HUES48 (cell line): ENCODE results near the gene TTC28.

Experiments used
- H3K27ac ChIP-seq: one replicate; pipeline ENCODE4 v1.7.0; 2013; ENCODE audit warnings: low read depth, low read length, inconsistent platforms
- H3K27me3 ChIP-seq: 2 replicates; pipeline ENCODE4 v1.6.1; 2013; ENCODE audit warnings: mild to moderate bottlenecking, low read length; ENCODE audit not compliant: control insufficient read depth, insufficient read depth
- H3K36me3 ChIP-seq: 2 replicates; pipeline ENCODE4 v1.6.1; 2013; ENCODE audit warnings: low read length; ENCODE audit not compliant: control insufficient read depth, insufficient read depth
- H3K4me1 ChIP-seq: 2 replicates; pipeline ENCODE4 v1.6.1; 2013; ENCODE audit warnings: mild to moderate bottlenecking, low read length; ENCODE audit not compliant: control insufficient read depth, insufficient read depth
- H3K4me3 ChIP-seq: 2 replicates; pipeline ENCODE4 v1.5.1; 2013; ENCODE audit warnings: mild to moderate bottlenecking, low read depth, low read length
- H3K9ac ChIP-seq: 2 replicates; pipeline ENCODE4 v1.6.1; 2013; ENCODE audit warnings: mild to moderate bottlenecking, low read depth, low read length, moderate library complexity
- H3K9me3 ChIP-seq: 2 replicates; pipeline ENCODE4 v1.6.1; 2013; ENCODE audit warnings: low read length; ENCODE audit not compliant: control insufficient read depth, insufficient read depth

TTC28 gene

GRCh38 chr22:27988704-27989103, 690.9 kb downstream of the TTC28 start:
- no peaks in the 10 kb centered on the region for H3K9me3 ChIP-seq
- H3K27me3 ChIP-seq: no peaks in the 10 kb centered on the region
- no peaks in the 10 kb centered on the region for H3K36me3 ChIP-seq
- H3K4me1 ChIP-seq: peaks cover 16% of the 10 kb centered on the region
- H3K9ac ChIP-seq: no peak overlapping the region
- no peak overlapping the region for H3K27ac ChIP-seq
- no peak overlapping the region for H3K4me3 ChIP-seq

- H3K27ac ChIP-seq: no peak overlapping the region
- H3K27me3 ChIP-seq: no peaks in the 10 kb centered on the region
- no peak overlapping the region for H3K4me3 ChIP-seq
- no peaks in the 10 kb centered on the region for H3K36me3 ChIP-seq
- no peaks in the 10 kb centered on the region for H3K9me3 ChIP-seq
- H3K4me1 ChIP-seq: peaks cover 13% of the 10 kb centered on the region
- no peak overlapping the region for H3K9ac ChIP-seq
Observed at GRCh38 chr22:27987557-27987956, 692.1 kb downstream of the TTC28 start.

GRCh38 chr22:27986937-27987336, 692.7 kb downstream of the TTC28 start:
- no peaks in the 10 kb centered on the region for H3K9me3 ChIP-seq
- H3K4me1 ChIP-seq: peaks cover 9% of the 10 kb centered on the region; the same call in 1 of the 2 replicates
- no peaks in the 10 kb centered on the region for H3K27me3 ChIP-seq
- H3K4me3 ChIP-seq: no peak overlapping the region
- H3K9ac ChIP-seq: no peak overlapping the region
- no peaks in the 10 kb centered on the region for H3K36me3 ChIP-seq
- no peak overlapping the region for H3K27ac ChIP-seq

- peaks cover 4% of the 10 kb centered on the region; the same call in 1 of the 2 replicates for H3K4me1 ChIP-seq
- no peaks in the 10 kb centered on the region for H3K27me3 ChIP-seq
- no peaks in the 10 kb centered on the region for H3K36me3 ChIP-seq
- H3K27ac ChIP-seq: no peak overlapping the region
- H3K4me3 ChIP-seq: no peak overlapping the region
- H3K9ac ChIP-seq: no peak overlapping the region
- no peaks in the 10 kb centered on the region for H3K9me3 ChIP-seq
Observed at GRCh38 chr22:27986459-27986858, 693.2 kb downstream of the TTC28 start.

- Histone ChIP-seq H3K27ac (no peak overlapping the region), H3K4me1 (peaks cover 4% of the 10 kb centered on the region), H3K4me3 (no peak overlapping the region), H3K9me3 (no peaks in the 10 kb centered on the region), H3K36me3 (no peaks in the 10 kb centered on the region), H3K9ac (no peak overlapping the region), H3K27me3 (no peaks in the 10 kb centered on the region)
Observed at GRCh38 chr22:27985323-27986275, 694.0 kb downstream of the TTC28 start.

GRCh38 chr22:27984723-27985122, 694.9 kb downstream of the TTC28 start:
- Histone ChIP-seq H3K9me3 (no peaks in the 10 kb centered on the region), H3K36me3 (no peaks in the 10 kb centered on the region), H3K27me3 (no peaks in the 10 kb centered on the region), H3K4me1 (peaks cover 13% of the 10 kb centered on the region), H3K4me3 (no peak overlapping the region), H3K27ac (no peak overlapping the region), H3K9ac (no peak overlapping the region)

GRCh38 chr22:27984001-27984695, 695.5 kb downstream of the TTC28 start:
- Histone ChIP-seq H3K9ac (no peak overlapping the region), H3K36me3 (no peaks in the 10 kb centered on the region), H3K4me1 (peaks cover 14% of the 10 kb centered on the region), H3K27ac (no peak overlapping the region), H3K27me3 (no peaks in the 10 kb centered on the region), H3K9me3 (no peaks in the 10 kb centered on the region), H3K4me3 (no peak overlapping the region)

GRCh38 chr22:27983361-27983791, 696.3 kb downstream of the TTC28 start:
- H3K9me3 ChIP-seq: no peaks in the 10 kb centered on the region
- no peak overlapping the region for H3K27ac ChIP-seq
- H3K36me3 ChIP-seq: no peaks in the 10 kb centered on the region
- H3K27me3 ChIP-seq: no peaks in the 10 kb centered on the region
- no peak overlapping the region for H3K9ac ChIP-seq
- peaks cover 14% of the 10 kb centered on the region for H3K4me1 ChIP-seq
- no peak overlapping the region for H3K4me3 ChIP-seq

GRCh38 chr22:27982630-27983180, 696.9 kb downstream of the TTC28 start:
- Histone ChIP-seq H3K27me3 (no peaks in the 10 kb centered on the region), H3K36me3 (no peaks in the 10 kb centered on the region), H3K4me1 (peaks cover 14% of the 10 kb centered on the region), H3K9ac (no peak overlapping the region), H3K4me3 (no peak overlapping the region), H3K27ac (no peak overlapping the region), H3K9me3 (no peaks in the 10 kb centered on the region)

GRCh38 chr22:27982106-27982505, 697.5 kb downstream of the TTC28 start:
- Histone ChIP-seq H3K4me1 (peaks cover 14% of the 10 kb centered on the region), H3K27me3 (no peaks in the 10 kb centered on the region), H3K36me3 (no peaks in the 10 kb centered on the region), H3K4me3 (no peak overlapping the region), H3K27ac (no peak overlapping the region), H3K9ac (no peak overlapping the region), H3K9me3 (no peaks in the 10 kb centered on the region)
